CD14-positive monocyte (primary cell): Measurements from ENCODE around the gene NCAM1. TPM values are rescaled to one million over a fixed set of nuclear protein-coding genes. Genes with fewer than 3 reads are reported as not detected.

Source experiments
- DNase-seq, 3 donors: peaks; one replicate each; pipeline ENCODE4 v3.0.0-alpha.2; 2011 to 2022
- H2AFZ ChIP-seq: 2 replicates; pipeline ENCODE4 v1.6.0; 2012; ENCODE audit warnings: mild to moderate bottlenecking, low read depth, low read length, inconsistent platforms; ENCODE audit not compliant: insufficient read depth, poor library complexity, severe bottlenecking
- H3K27ac ChIP-seq, 2 donors: 1 replicate in 1 of 2; 2 replicates in 1 of 2; pipeline ENCODE4 v1.5.1; 2012 to 2013; ENCODE audit warnings: low read length in 2 of 2, control low read depth in 1 of 2, inconsistent platforms in 1 of 2, low read depth in 1 of 2, mild to moderate bottlenecking in 1 of 2
- H3K27me3 ChIP-seq, 2 donors: one replicate each; pipeline versions ENCODE4 v1.6.0 to v1.6.1; 2011 to 2013; ENCODE audit warnings: low read length in 2 of 2; ENCODE audit not compliant: control insufficient read depth in 2 of 2, insufficient read depth in 2 of 2
- H3K36me3 ChIP-seq, 2 donors: replicated peaks in 1 of 2; 1 replicate in 1 of 2; 2 replicates in 1 of 2; pipeline versions ENCODE4 v1.5.1 to v1.6.1; 2012 to 2013; ENCODE audit warnings: low read length in 2 of 2, control low read depth in 1 of 2, inconsistent platforms in 1 of 2, mild to moderate bottlenecking in 1 of 2; ENCODE audit not compliant: insufficient read depth in 2 of 2, control insufficient read depth in 1 of 2
- H3K4me1 ChIP-seq, 2 donors: 1 replicate in 1 of 2; 2 replicates in 1 of 2; pipeline versions ENCODE4 v1.5.1 to v1.6.1; 2012 to 2013; ENCODE audit warnings: low read length in 2 of 2, control low read depth in 1 of 2, inconsistent platforms in 1 of 2, mild to moderate bottlenecking in 1 of 2, moderate library complexity in 1 of 2; ENCODE audit not compliant: insufficient read depth in 2 of 2, control insufficient read depth in 1 of 2
- H3K4me2 ChIP-seq: replicated peaks from 2 replicates; pipeline ENCODE3; 2012; ENCODE audit warnings: low read length, moderate library complexity, mild to moderate bottlenecking; ENCODE audit not compliant: poor library complexity, severe bottlenecking; ENCODE audit errors: extremely low read depth
- H3K4me3 ChIP-seq, 3 experiments: fragments of 200-600 bp in 1 of 3; sonication (generic) in 1 of 3; replicated peaks in 1 of 3; 1 replicate in 2 of 3; 2 replicates in 1 of 3; pipeline ENCODE4 v1.5.1; 2011 to 2013; ENCODE audit warnings: low read length in 3 of 3, mild to moderate bottlenecking in 3 of 3, control low read depth in 2 of 3, low read depth in 2 of 3, inconsistent platforms in 1 of 3, moderate library complexity in 1 of 3
- H3K79me2 ChIP-seq: 2 replicates; pipeline ENCODE4 v1.6.0; 2012; ENCODE audit warnings: mild to moderate bottlenecking, control low read depth, inconsistent platforms, low read length, moderate library complexity; ENCODE audit not compliant: insufficient read depth
- H3K9ac ChIP-seq: 2 replicates; pipeline ENCODE4 v1.6.0; 2017; ENCODE audit warnings: low read length, mild to moderate bottlenecking; ENCODE audit not compliant: insufficient read depth, poor library complexity, severe bottlenecking
- H3K9me3 ChIP-seq, 2 donors: replicated peaks in 1 of 2; 1 replicate in 1 of 2; 2 replicates in 1 of 2; pipeline versions ENCODE4 v1.5.1 to v1.6.1; 2012 to 2013; ENCODE audit warnings: low read length in 2 of 2, control low read depth in 1 of 2; ENCODE audit not compliant: control insufficient read depth in 1 of 2, insufficient read depth in 1 of 2
- H4K20me1 ChIP-seq: 2 replicates; pipeline ENCODE4 v1.6.0; 2012; ENCODE audit warnings: mild to moderate bottlenecking, low read length, control low read depth, moderate library complexity; ENCODE audit not compliant: insufficient read depth
- H3K27ac Mint-ChIP-seq, 7 donors: one replicate each; pipeline ENCODE4 v1.8.0; 2020; ENCODE audit warnings: mild to moderate bottlenecking in 7 of 7, mixed read lengths in 7 of 7, moderate library complexity in 6 of 7, inconsistent platforms in 2 of 7
- H3K27me3 Mint-ChIP-seq, 3 donors: one replicate each; pipeline ENCODE4 v1.8.0; 2021 to 2022; ENCODE audit warnings: low read depth in 3 of 3, mild to moderate bottlenecking in 3 of 3, mixed read lengths in 3 of 3, moderate library complexity in 3 of 3, inconsistent platforms in 1 of 3
- H3K36me3 Mint-ChIP-seq, 2 donors: one replicate each; pipeline ENCODE4 v1.8.0; 2020; ENCODE audit warnings: mixed read lengths in 2 of 2, inconsistent platforms in 1 of 2, mild to moderate bottlenecking in 1 of 2
- H3K4me1 Mint-ChIP-seq: one replicate; pipeline ENCODE4 v1.8.0; 2020; ENCODE audit warnings: mild to moderate bottlenecking, mixed read lengths
- H3K4me3 Mint-ChIP-seq, 2 donors: one replicate each; pipeline ENCODE4 v1.8.0; 2020; ENCODE audit warnings: mild to moderate bottlenecking in 2 of 2, mixed read lengths in 2 of 2, moderate library complexity in 1 of 2
- H3K9me3 Mint-ChIP-seq, 7 donors: one replicate each; pipeline ENCODE4 v1.8.0; 2020 to 2022; ENCODE audit warnings: mixed read lengths in 7 of 7, mild to moderate bottlenecking in 6 of 7, moderate library complexity in 6 of 7, inconsistent platforms in 2 of 7
- WGBS: methylation state at CpG from one replicate; pipeline ENCODE4 v1.1.5; 2013; ENCODE audit warnings: missing lambda C conversion rate; ENCODE audit not compliant: insufficient coverage; 5-methylcytosine and 5-hydroxymethylcytosine counted together
- intact Hi-C, 2 donors: fragments of 100-400 bp; cut with micrococcal nuclease; formaldehyde crosslinking; loops; one replicate each; pipeline versions ENCODE4 v1.15.0 to v1.15.1; 2023
- polyA plus RNA-seq, 3 donors: library from polyadenylated mRNA; depleted of rRNA in 1 of 3; unstranded in 2 of 3; stranded (reverse) in 1 of 3; fragments of 300-500 nt in 2 of 3; fragments of >200 nt in 1 of 3; fragmentation: Illumina TruSeq in 2 of 3; gene quantifications; 1 replicate in 2 of 3; 2 replicates in 1 of 3; pipeline ENCODE4 v1.2.3, GENCODE V29; 2012 to 2021
- TF ChIP-seq, protein P1 (sequence below): fragments of 200-600 bp; IDR thresholded peaks from one replicate; pipeline ENCODE4 v1.8.0; 2022; ENCODE audit warnings: antibody characterized with exemption, mild to moderate bottlenecking

NCAM1 gene
- polyA plus RNA-seq, 3 donors = 0.65 to 0.69 TPM; not detected in 1

DNA sequence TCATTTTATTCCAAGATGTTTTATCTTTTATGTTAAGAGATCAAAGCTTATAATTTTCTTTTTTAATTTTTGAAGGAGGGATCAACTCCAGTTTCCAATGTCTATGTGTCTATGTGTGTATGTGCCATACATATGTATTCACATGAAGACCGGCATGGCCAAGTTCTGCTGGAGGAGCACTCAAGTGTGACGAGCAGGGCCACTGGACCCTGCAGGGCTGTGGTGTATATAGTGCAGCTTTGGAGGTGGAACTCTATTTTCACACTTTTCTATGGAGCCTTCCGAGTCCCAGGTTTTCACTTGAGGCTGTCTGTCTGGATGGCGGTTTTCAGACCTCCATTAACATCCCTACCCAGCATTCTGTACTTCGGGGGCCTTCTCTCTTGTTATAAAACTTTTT lies 316.7 kb downstream of the NCAM1 start:
- Mint-ChIP-seq H3K4me1 (peaks cover 4% of the 10 kb centered on the region), H3K4me3 (no peak overlapping the region), H3K27me3 (peaks cover 5 to 8% (median 5%) of the 10 kb centered on the region in 3 donors), H3K27ac (no peak overlapping the region), H3K36me3 (no peaks in the 10 kb centered on the region), H3K9me3 (no peaks in the 10 kb centered on the region)
- H3K4me1 ChIP-seq = peaks cover 0 to 4% of the 10 kb centered on the region in 2 donors
- H3K4me3 ChIP-seq = no peak overlapping the region
- no peak for DNase-seq
- no peaks in the 10 kb centered on the region for H4K20me1 ChIP-seq
- no peak overlapping the region for H3K9ac ChIP-seq
- no peaks in the 10 kb centered on the region for H3K9me3 ChIP-seq
- intact Hi-C loops = no loop called here
- H3K36me3 ChIP-seq = no peaks in the 10 kb centered on the region
- TF ChIP-seq, protein P1, sequence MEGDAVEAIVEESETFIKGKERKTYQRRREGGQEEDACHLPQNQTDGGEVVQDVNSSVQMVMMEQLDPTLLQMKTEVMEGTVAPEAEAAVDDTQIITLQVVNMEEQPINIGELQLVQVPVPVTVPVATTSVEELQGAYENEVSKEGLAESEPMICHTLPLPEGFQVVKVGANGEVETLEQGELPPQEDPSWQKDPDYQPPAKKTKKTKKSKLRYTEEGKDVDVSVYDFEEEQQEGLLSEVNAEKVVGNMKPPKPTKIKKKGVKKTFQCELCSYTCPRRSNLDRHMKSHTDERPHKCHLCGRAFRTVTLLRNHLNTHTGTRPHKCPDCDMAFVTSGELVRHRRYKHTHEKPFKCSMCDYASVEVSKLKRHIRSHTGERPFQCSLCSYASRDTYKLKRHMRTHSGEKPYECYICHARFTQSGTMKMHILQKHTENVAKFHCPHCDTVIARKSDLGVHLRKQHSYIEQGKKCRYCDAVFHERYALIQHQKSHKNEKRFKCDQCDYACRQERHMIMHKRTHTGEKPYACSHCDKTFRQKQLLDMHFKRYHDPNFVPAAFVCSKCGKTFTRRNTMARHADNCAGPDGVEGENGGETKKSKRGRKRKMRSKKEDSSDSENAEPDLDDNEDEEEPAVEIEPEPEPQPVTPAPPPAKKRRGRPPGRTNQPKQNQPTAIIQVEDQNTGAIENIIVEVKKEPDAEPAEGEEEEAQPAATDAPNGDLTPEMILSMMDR = no peak
- H3K79me2 ChIP-seq = no peaks in the 10 kb centered on the region
- no peak overlapping the region for H2AFZ ChIP-seq
- H3K4me2 ChIP-seq = no peak overlapping the region
- 100% methylated on average over 1 of the region's 5 CpGs for WGBS
- no peak overlapping the region for H3K27ac ChIP-seq
- no peaks in the 10 kb centered on the region for H3K27me3 ChIP-seq

DNA sequence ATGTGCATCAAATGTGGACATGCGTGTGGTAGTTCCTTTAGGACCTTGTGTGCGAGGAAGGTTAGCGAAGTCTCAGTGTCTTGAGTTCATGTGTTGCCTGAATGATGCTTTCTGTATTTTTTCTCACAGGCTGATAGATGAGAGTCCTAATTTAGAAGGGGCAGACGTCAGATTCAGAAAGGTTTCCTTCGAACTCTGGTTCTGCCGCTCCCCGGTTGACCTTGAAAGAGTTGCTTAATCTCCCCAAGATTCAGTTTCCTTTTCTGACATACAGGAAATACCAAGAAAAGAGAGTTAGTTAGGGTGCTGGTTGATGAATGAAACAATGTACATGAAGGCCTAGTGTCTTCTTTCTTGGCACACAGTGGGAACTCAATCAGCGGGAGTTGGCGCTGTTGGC lies 317.3 kb downstream of the NCAM1 start:
- Histone ChIP-seq H3K27me3 (no peaks in the 10 kb centered on the region), H2AFZ (no peak overlapping the region), H3K36me3 (no peaks in the 10 kb centered on the region), H3K27ac (no peak overlapping the region), H3K9ac (no peak overlapping the region), H3K4me1 (peaks cover 0 to 4% of the 10 kb centered on the region in 2 donors), H3K9me3 (no peaks in the 10 kb centered on the region), H4K20me1 (no peaks in the 10 kb centered on the region), H3K79me2 (no peaks in the 10 kb centered on the region), H3K4me3 (no peak overlapping the region), H3K4me2 (no peak overlapping the region)
- intact Hi-C loops = no loop called here
- TF ChIP-seq, protein P1 = no peak
- Mint-ChIP-seq H3K4me3 (no peak overlapping the region), H3K9me3 (no peaks in the 10 kb centered on the region), H3K36me3 (no peaks in the 10 kb centered on the region), H3K4me1 (peaks cover 4% of the 10 kb centered on the region), H3K27ac (no peak overlapping the region), H3K27me3 (peaks cover 3 to 8% (median 5%) of the 10 kb centered on the region in 3 donors)
- DNase-seq = no peak
- WGBS = 92% methylated on average over 5 of the region's 9 CpGs
